ENCODE results near the gene AKIRIN1.
"Not testable (repeated sequence)": the region's sequence is repeated elsewhere in the genome, so short reads cannot be mapped to it uniquely, and the experiment has no call there.

Gene AKIRIN1

GRCh38 chr1:38964140-38964548 is 26.9 kb upstream of the AKIRIN1 start:
- no peak for DNase-seq
- no peaks in the 10 kb centered on the region for H3K4me1 ChIP-seq (ENCODE audit: control insufficient read depth, insufficient read depth, low read length, poor library complexity, severe bottlenecking)

DNA sequence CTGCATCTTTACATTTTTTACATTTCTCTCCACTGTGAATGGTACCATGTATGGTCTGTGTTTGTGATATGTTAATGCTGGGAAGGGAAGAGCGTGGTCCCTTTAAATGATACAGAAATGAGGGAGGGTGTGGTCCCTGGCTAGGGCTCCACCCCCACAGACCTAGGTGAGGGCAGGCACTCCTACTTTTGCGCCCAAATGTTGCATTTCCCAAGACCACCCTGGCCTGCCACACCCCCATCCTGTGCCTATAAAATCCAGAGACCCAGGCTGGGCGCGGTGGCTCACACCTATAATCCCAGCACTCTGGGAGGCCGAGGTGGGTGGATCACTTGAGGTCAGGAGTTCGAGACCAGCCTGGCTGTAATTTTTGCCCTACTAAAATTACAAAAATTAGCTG is 17.9 kb upstream of the AKIRIN1 start:
- not testable (repeated sequence) for H3K9me3 ChIP-seq (ENCODE audit: control insufficient read depth, low read length); DNase-seq; H3K27ac ChIP-seq (ENCODE audit: insufficient read depth, low read length, poor library complexity, severe bottlenecking); H3K4me3 ChIP-seq (ENCODE audit: insufficient read depth, low read depth, low read length, poor library complexity, severe bottlenecking); H3K4me1 ChIP-seq (ENCODE audit: control insufficient read depth, insufficient read depth, low read length, poor library complexity, severe bottlenecking); H3K27me3 ChIP-seq (replicated peaks; ENCODE audit: control insufficient read depth, insufficient read depth, low read length, poor library complexity, severe bottlenecking); H3K36me3 ChIP-seq (ENCODE audit: control insufficient read depth, insufficient read depth, low read length)

More at GRCh38 chr1:38964140-38964548, 26.9 kb upstream of the AKIRIN1 start:
- H3K4me3 ChIP-seq (ENCODE audit: insufficient read depth, low read depth, low read length, poor library complexity, severe bottlenecking) = no peak overlapping the region
- no peaks in the 10 kb centered on the region for H3K27me3 ChIP-seq (replicated peaks; ENCODE audit: control insufficient read depth, insufficient read depth, low read length, poor library complexity, severe bottlenecking)
- no peaks in the 10 kb centered on the region for H3K36me3 ChIP-seq (ENCODE audit: control insufficient read depth, insufficient read depth, low read length)
- H3K9me3 ChIP-seq (ENCODE audit: control insufficient read depth, low read length) = no peaks in the 10 kb centered on the region
- H3K27ac ChIP-seq (ENCODE audit: insufficient read depth, low read length, poor library complexity, severe bottlenecking) = no peak overlapping the region

GRCh38 chr1:38973659-38974437 is 17.2 kb upstream of the AKIRIN1 start:
- no peak overlapping the region for H3K27ac ChIP-seq (ENCODE audit: insufficient read depth, low read length, poor library complexity, severe bottlenecking)

GRCh38 chr1:38977399-38978244 is 13.5 kb upstream of the AKIRIN1 start:
- not testable (repeated sequence) for H3K36me3 ChIP-seq (ENCODE audit: control insufficient read depth, insufficient read depth, low read length); H3K4me3 ChIP-seq (ENCODE audit: insufficient read depth, low read depth, low read length, poor library complexity, severe bottlenecking); H3K4me1 ChIP-seq (ENCODE audit: control insufficient read depth, insufficient read depth, low read length, poor library complexity, severe bottlenecking); H3K9me3 ChIP-seq (ENCODE audit: control insufficient read depth, low read length); H3K27me3 ChIP-seq (replicated peaks; ENCODE audit: control insufficient read depth, insufficient read depth, low read length, poor library complexity, severe bottlenecking)
- peak overlapping the region; percentile 45 for H3K27ac ChIP-seq (ENCODE audit: insufficient read depth, low read length, poor library complexity, severe bottlenecking)
- peak; percentile 74 to 77 (median 77) for DNase-seq

More at GRCh38 chr1:38973659-38974437, 17.2 kb upstream of the AKIRIN1 start:
- no peaks in the 10 kb centered on the region for H3K27me3 ChIP-seq (replicated peaks; ENCODE audit: control insufficient read depth, insufficient read depth, low read length, poor library complexity, severe bottlenecking)
- DNase-seq = no peak
- no peak overlapping the region for H3K4me3 ChIP-seq (ENCODE audit: insufficient read depth, low read depth, low read length, poor library complexity, severe bottlenecking)
- no peaks in the 10 kb centered on the region for H3K4me1 ChIP-seq (ENCODE audit: control insufficient read depth, insufficient read depth, low read length, poor library complexity, severe bottlenecking)
- H3K9me3 ChIP-seq (ENCODE audit: control insufficient read depth, low read length) = no peaks in the 10 kb centered on the region
- no peaks in the 10 kb centered on the region for H3K36me3 ChIP-seq (ENCODE audit: control insufficient read depth, insufficient read depth, low read length)

DNA sequence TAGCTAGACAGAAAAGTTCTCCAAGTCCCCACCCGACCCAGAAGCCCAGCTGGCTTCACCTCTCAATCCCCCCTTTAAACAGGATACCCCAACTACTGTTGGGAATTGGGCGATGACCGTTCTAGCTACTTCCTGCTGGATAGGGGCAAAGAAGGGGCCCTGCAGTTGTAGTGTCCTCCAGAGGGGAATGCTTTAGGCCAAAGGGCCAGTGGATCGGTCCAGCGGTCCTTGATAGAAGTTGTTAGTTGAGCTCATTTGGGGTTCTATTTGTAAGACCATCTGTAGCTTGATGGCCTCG is 12.9 kb upstream of the AKIRIN1 start:
- not testable (repeated sequence) for H3K4me3 ChIP-seq (ENCODE audit: insufficient read depth, low read depth, low read length, poor library complexity, severe bottlenecking); H3K36me3 ChIP-seq (ENCODE audit: control insufficient read depth, insufficient read depth, low read length); H3K4me1 ChIP-seq (ENCODE audit: control insufficient read depth, insufficient read depth, low read length, poor library complexity, severe bottlenecking); H3K9me3 ChIP-seq (ENCODE audit: control insufficient read depth, low read length); DNase-seq; H3K27me3 ChIP-seq (replicated peaks; ENCODE audit: control insufficient read depth, insufficient read depth, low read length, poor library complexity, severe bottlenecking)
- peak overlapping the region; percentile 45 for H3K27ac ChIP-seq (ENCODE audit: insufficient read depth, low read length, poor library complexity, severe bottlenecking)

DNA sequence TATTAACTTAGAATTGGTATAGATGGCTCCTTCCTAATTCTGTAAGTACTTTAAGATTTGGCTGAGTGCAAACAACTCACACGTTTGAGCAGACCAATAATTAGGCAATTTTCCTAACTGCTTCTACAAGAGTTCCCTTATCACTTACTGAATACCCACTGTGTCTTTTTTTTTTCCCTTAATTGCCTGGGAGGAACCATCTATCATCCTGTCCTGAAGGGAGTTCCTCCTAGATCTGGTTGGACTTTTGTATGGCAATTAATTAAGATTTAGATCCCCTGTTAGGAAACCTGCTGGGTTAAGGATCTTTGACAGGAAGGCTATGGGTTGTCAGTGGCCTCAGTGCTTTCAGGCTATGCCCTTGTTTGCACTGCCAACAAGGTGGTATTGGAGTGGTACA is 11.7 kb upstream of the AKIRIN1 start:
- not testable (repeated sequence) for H3K36me3 ChIP-seq (ENCODE audit: control insufficient read depth, insufficient read depth, low read length); H3K27me3 ChIP-seq (replicated peaks; ENCODE audit: control insufficient read depth, insufficient read depth, low read length, poor library complexity, severe bottlenecking); H3K9me3 ChIP-seq (ENCODE audit: control insufficient read depth, low read length); H3K4me1 ChIP-seq (ENCODE audit: control insufficient read depth, insufficient read depth, low read length, poor library complexity, severe bottlenecking); H3K4me3 ChIP-seq (ENCODE audit: insufficient read depth, low read depth, low read length, poor library complexity, severe bottlenecking); H3K27ac ChIP-seq (ENCODE audit: insufficient read depth, low read length, poor library complexity, severe bottlenecking); DNase-seq

DNA sequence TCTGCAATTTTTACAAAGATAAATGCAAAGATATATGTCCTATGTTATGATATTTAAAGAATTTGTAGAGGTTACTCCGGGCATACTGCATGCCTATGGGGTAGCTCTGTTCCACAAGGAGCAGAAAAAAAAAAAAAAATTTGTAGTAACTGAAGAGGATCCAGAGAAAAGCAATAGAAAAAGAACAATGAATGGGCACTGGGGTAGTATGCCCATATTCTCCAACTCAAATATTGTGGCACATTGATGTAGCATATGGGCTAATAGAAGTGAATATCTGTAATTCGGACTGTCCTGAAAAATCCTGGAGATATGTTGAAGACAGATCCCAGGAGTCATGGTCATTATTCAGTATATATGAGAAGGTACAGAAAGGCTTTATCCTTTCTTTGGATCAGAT is 1.1 kb upstream of the AKIRIN1 start:
- Histone ChIP-seq H3K27me3 (replicated peaks; ENCODE audit: control insufficient read depth, insufficient read depth, low read length, poor library complexity, severe bottlenecking) (no peaks in the 10 kb centered on the region), H3K36me3 (ENCODE audit: control insufficient read depth, insufficient read depth, low read length) (no peaks in the 10 kb centered on the region), H3K4me1 (ENCODE audit: control insufficient read depth, insufficient read depth, low read length, poor library complexity, severe bottlenecking) (peaks cover 25% of the 10 kb centered on the region), H3K27ac (ENCODE audit: insufficient read depth, low read length, poor library complexity, severe bottlenecking) (no peak overlapping the region), H3K9me3 (ENCODE audit: control insufficient read depth, low read length) (no peaks in the 10 kb centered on the region), H3K4me3 (ENCODE audit: insufficient read depth, low read depth, low read length, poor library complexity, severe bottlenecking) (no peak overlapping the region)
- DNase-seq = no peak

GRCh38 chr1:38990386-38990737 is 714 bp upstream of the AKIRIN1 start:
- Histone ChIP-seq H3K27me3 (replicated peaks; ENCODE audit: control insufficient read depth, insufficient read depth, low read length, poor library complexity, severe bottlenecking) (no peaks in the 10 kb centered on the region), H3K4me1 (ENCODE audit: control insufficient read depth, insufficient read depth, low read length, poor library complexity, severe bottlenecking) (peaks cover 26% of the 10 kb centered on the region), H3K9me3 (ENCODE audit: control insufficient read depth, low read length) (no peaks in the 10 kb centered on the region), H3K4me3 (ENCODE audit: insufficient read depth, low read depth, low read length, poor library complexity, severe bottlenecking) (peak overlapping the region; percentile 85), H3K27ac (ENCODE audit: insufficient read depth, low read length, poor library complexity, severe bottlenecking) (peak overlapping the region; percentile 91), H3K36me3 (ENCODE audit: control insufficient read depth, insufficient read depth, low read length) (no peaks in the 10 kb centered on the region)
- DNase-seq = no peak

GRCh38 chr1:38991638-38992411 is 749 bp downstream of the AKIRIN1 start:
- Histone ChIP-seq H3K27me3 (replicated peaks; ENCODE audit: control insufficient read depth, insufficient read depth, low read length, poor library complexity, severe bottlenecking) (no peaks in the 10 kb centered on the region), H3K4me1 (ENCODE audit: control insufficient read depth, insufficient read depth, low read length, poor library complexity, severe bottlenecking) (peaks cover 38% of the 10 kb centered on the region), H3K27ac (ENCODE audit: insufficient read depth, low read length, poor library complexity, severe bottlenecking) (peak overlapping the region; percentile 91), H3K36me3 (ENCODE audit: control insufficient read depth, insufficient read depth, low read length) (no peaks in the 10 kb centered on the region), H3K9me3 (ENCODE audit: control insufficient read depth, low read length) (no peaks in the 10 kb centered on the region), H3K4me3 (ENCODE audit: insufficient read depth, low read depth, low read length, poor library complexity, severe bottlenecking) (peak overlapping the region; percentile 85)
- DNase-seq = no peak
